HepG2 (cell line): ENCODE measurements around the gene RAB40C. TPM values are rescaled to one million over a fixed set of nuclear protein-coding genes. Genes with fewer than 3 reads are reported as not detected.

ENCODE experiments used
- ATF7 ChIP-seq, 2 experiments: fragments of 450-650 bp in 1 of 2; sonication (generic) in 1 of 2; formaldehyde crosslinking in 1 of 2; IDR thresholded peaks; 2 replicates each; pipeline versions ENCODE4 v1.4.0 to v1.6.1; 2016 to 2020; ENCODE audit warnings: antibody characterized with exemption in 1 of 2, mild to moderate bottlenecking in 1 of 2, missing genetic modification reagents in 1 of 2
- CC2D1A ChIP-seq: sonication (generic); formaldehyde crosslinking; IDR thresholded peaks from 2 replicates; pipeline ENCODE4 v1.8.1; 2023; ENCODE audit warnings: mild to moderate bottlenecking, missing genetic modification reagents
- NAIF1 ChIP-seq: sonication (generic); formaldehyde crosslinking; IDR thresholded peaks from 2 replicates; pipeline ENCODE4 v1.5.0; 2020; ENCODE audit warnings: mild to moderate bottlenecking, missing genetic modification reagents, borderline replicate concordance
- NR2C2 ChIP-seq: sonication (generic); formaldehyde crosslinking; IDR thresholded peaks from 2 replicates; pipeline ENCODE4 v1.4.0; 2020; ENCODE audit warnings: missing genetic modification reagents, mild to moderate bottlenecking, moderate library complexity, borderline replicate concordance
- RFX3 ChIP-seq: IDR thresholded peaks from 2 replicates; pipeline ENCODE4 v1.6.1; 2016; ENCODE audit warnings: missing biosample characterization, missing genetic modification reagents
- SP5 ChIP-seq: IDR thresholded peaks from 2 replicates; pipeline ENCODE4 v1.6.1; 2016; ENCODE audit warnings: low read depth, borderline replicate concordance
- TMF1 ChIP-seq: sonication (generic); formaldehyde crosslinking; IDR thresholded peaks from 2 replicates; pipeline ENCODE4 v1.8.1; 2022; ENCODE audit warnings: low read depth, missing genetic modification reagents
- TRIM24 ChIP-seq: sonication (generic); formaldehyde crosslinking; IDR thresholded peaks from 2 replicates; pipeline ENCODE4 v1.8.0; 2022; ENCODE audit warnings: mild to moderate bottlenecking, missing genetic modification reagents
- ZBTB7B ChIP-seq: sonication (generic); formaldehyde crosslinking; IDR thresholded peaks from 2 replicates; pipeline ENCODE4 v1.4.0; 2020; ENCODE audit warnings: missing genetic modification reagents
- ZNF224 ChIP-seq: sonication (generic); formaldehyde crosslinking; IDR thresholded peaks from 2 replicates; pipeline ENCODE4 v1.5.0; 2020; ENCODE audit warnings: mild to moderate bottlenecking, missing genetic modification reagents
- ZNF431 ChIP-seq: sonication (generic); formaldehyde crosslinking; IDR thresholded peaks from 2 replicates; pipeline ENCODE4 v1.9.0; 2022; ENCODE audit warnings: missing genetic modification reagents, low read depth, mild to moderate bottlenecking, borderline replicate concordance
- ZNF558 ChIP-seq: sonication (generic); formaldehyde crosslinking; IDR thresholded peaks from 2 replicates; pipeline ENCODE4 v1.9.0; 2022; ENCODE audit warnings: mild to moderate bottlenecking, missing genetic modification reagents, borderline replicate concordance
- ZNF567 ChIP-seq: sonication (generic); formaldehyde crosslinking; IDR thresholded peaks from 2 replicates; pipeline ENCODE4 v1.8.1; 2023; ENCODE audit warnings: mild to moderate bottlenecking, missing genetic modification reagents, borderline replicate concordance
- ZNF790 ChIP-seq: sonication (generic); formaldehyde crosslinking; IDR thresholded peaks from 2 replicates; pipeline ENCODE4 v1.8.0; 2022; ENCODE audit warnings: missing genetic modification reagents, mild to moderate bottlenecking, borderline replicate concordance
- ZNF800 ChIP-seq: sonication (generic); formaldehyde crosslinking; IDR thresholded peaks from 2 replicates; pipeline ENCODE4 v1.4.0; 2020; ENCODE audit warnings: missing genetic modification reagents
- polyA plus RNA-seq, 8 experiments: library from polyadenylated mRNA; depleted of rRNA in 3 of 8; stranded (reverse) in 7 of 8; unstranded in 1 of 8; fragments of >200 nt; fragmentation: Illumina TruSeq in 4 of 8; extraction: Trizol in 4 of 8; gene quantifications; 2 replicates each; pipeline versions ENCODE4 v1.2.1 to v1.2.3, GENCODE V29; 2011 to 2016; ENCODE audit warnings: low read depth in 4 of 8, missing spikeins in 1 of 8, mixed read lengths in 1 of 8; ENCODE audit not compliant: insufficient read depth in 1 of 8
- total RNA-seq, 5 experiments: library from RNA; depleted of rRNA; stranded (reverse); fragments of >200 nt; fragmentation: Illumina TruSeq; extraction: Trizol; gene quantifications; 2 replicates each; pipeline ENCODE4 v1.2.3, GENCODE V29; 2016; ENCODE audit warnings: low read depth in 1 of 5
- TF ChIP-seq, protein P1 (sequence below): IDR thresholded peaks from 2 replicates; pipeline ENCODE4 v1.6.1; 2016; ENCODE audit warnings: low read depth, missing genetic modification reagents, missing compliant biosample characterization
- TF ChIP-seq, protein P2 (sequence below): sonication (generic); formaldehyde crosslinking; IDR thresholded peaks from 2 replicates; pipeline ENCODE4 v1.4.0; 2020; ENCODE audit warnings: missing genetic modification reagents

The RAB40C gene
- total and polyA plus RNA-seq, 2 of the 13 experiments (the other 11 are each of a cell fraction or from before 2014, with no cell fraction given): 7.7 to 11.5 TPM

GRCh38 chr16:667780-668518, 78.1 kb downstream of the RAB40C start, which contains the start of gene RHOT2 (continued):
- TF ChIP-seq ATF7 (IDR thresholded peaks at IDR 0.05): no peak
- TF ChIP-seq ATF7 (CRISPR knock-in tag; IDR thresholded peaks at IDR 0.05): no peak
- TF ChIP-seq RFX3: no peak
- TF ChIP-seq TMF1: no peak; the same call in 1 of the 2 replicates
- TF ChIP-seq, protein P1, sequence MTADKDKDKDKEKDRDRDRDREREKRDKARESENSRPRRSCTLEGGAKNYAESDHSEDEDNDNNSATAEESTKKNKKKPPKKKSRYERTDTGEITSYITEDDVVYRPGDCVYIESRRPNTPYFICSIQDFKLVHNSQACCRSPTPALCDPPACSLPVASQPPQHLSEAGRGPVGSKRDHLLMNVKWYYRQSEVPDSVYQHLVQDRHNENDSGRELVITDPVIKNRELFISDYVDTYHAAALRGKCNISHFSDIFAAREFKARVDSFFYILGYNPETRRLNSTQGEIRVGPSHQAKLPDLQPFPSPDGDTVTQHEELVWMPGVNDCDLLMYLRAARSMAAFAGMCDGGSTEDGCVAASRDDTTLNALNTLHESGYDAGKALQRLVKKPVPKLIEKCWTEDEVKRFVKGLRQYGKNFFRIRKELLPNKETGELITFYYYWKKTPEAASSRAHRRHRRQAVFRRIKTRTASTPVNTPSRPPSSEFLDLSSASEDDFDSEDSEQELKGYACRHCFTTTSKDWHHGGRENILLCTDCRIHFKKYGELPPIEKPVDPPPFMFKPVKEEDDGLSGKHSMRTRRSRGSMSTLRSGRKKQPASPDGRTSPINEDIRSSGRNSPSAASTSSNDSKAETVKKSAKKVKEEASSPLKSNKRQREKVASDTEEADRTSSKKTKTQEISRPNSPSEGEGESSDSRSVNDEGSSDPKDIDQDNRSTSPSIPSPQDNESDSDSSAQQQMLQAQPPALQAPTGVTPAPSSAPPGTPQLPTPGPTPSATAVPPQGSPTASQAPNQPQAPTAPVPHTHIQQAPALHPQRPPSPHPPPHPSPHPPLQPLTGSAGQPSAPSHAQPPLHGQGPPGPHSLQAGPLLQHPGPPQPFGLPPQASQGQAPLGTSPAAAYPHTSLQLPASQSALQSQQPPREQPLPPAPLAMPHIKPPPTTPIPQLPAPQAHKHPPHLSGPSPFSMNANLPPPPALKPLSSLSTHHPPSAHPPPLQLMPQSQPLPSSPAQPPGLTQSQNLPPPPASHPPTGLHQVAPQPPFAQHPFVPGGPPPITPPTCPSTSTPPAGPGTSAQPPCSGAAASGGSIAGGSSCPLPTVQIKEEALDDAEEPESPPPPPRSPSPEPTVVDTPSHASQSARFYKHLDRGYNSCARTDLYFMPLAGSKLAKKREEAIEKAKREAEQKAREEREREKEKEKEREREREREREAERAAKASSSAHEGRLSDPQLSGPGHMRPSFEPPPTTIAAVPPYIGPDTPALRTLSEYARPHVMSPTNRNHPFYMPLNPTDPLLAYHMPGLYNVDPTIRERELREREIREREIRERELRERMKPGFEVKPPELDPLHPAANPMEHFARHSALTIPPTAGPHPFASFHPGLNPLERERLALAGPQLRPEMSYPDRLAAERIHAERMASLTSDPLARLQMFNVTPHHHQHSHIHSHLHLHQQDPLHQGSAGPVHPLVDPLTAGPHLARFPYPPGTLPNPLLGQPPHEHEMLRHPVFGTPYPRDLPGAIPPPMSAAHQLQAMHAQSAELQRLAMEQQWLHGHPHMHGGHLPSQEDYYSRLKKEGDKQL: peak; percentile 49; the same call in 1 of the 2 replicates
- 0 out of 2 replicates have a peak, but pooled peaks have one; percentile 28 for TF ChIP-seq ZNF800 (CRISPR knock-in tag)
- peak; percentile 46; the same call in 1 of the 2 replicates for TF ChIP-seq ZBTB7B
- 0 out of 2 replicates have a peak, but pooled peaks have one; percentile 21 for TF ChIP-seq TRIM24
- TF ChIP-seq ZNF567 (CRISPR knock-in tag): peak; percentile 81; the same call in 1 of the 2 replicates
- peak; percentile 60; the same call in 1 of the 2 replicates for TF ChIP-seq ZNF431 (CRISPR knock-in tag)
- TF ChIP-seq NR2C2: peak; percentile 89
- no peak; the same call in 1 of the 2 replicates for TF ChIP-seq SP5
- TF ChIP-seq, protein P2, sequence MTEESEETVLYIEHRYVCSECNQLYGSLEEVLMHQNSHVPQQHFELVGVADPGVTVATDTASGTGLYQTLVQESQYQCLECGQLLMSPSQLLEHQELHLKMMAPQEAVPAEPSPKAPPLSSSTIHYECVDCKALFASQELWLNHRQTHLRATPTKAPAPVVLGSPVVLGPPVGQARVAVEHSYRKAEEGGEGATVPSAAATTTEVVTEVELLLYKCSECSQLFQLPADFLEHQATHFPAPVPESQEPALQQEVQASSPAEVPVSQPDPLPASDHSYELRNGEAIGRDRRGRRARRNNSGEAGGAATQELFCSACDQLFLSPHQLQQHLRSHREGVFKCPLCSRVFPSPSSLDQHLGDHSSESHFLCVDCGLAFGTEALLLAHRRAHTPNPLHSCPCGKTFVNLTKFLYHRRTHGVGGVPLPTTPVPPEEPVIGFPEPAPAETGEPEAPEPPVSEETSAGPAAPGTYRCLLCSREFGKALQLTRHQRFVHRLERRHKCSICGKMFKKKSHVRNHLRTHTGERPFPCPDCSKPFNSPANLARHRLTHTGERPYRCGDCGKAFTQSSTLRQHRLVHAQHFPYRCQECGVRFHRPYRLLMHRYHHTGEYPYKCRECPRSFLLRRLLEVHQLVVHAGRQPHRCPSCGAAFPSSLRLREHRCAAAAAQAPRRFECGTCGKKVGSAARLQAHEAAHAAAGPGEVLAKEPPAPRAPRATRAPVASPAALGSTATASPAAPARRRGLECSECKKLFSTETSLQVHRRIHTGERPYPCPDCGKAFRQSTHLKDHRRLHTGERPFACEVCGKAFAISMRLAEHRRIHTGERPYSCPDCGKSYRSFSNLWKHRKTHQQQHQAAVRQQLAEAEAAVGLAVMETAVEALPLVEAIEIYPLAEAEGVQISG: peak; percentile 100
- TF ChIP-seq NAIF1 (CRISPR knock-in tag): no peak
- no peak for TF ChIP-seq ZNF790 (CRISPR knock-in tag)
- TF ChIP-seq ZNF224 (CRISPR knock-in tag): no peak
- no peak for TF ChIP-seq CC2D1A
- peak; percentile 9; the same call in 1 of the 2 replicates for TF ChIP-seq ZNF558 (CRISPR knock-in tag)
